ENCODE results near the gene MAST2. TPM values are rescaled to one million over a fixed set of nuclear protein-coding genes. Genes with fewer than 3 reads are reported as not detected.
"Not testable (repeated sequence)": the region's sequence is repeated elsewhere in the genome, so short reads cannot be mapped to it uniquely, and the experiment has no call there.

The MAST2 gene
- total RNA-seq, 4 donors from 2014 or later: 18.8 to 22.2 (median 20.2) TPM

DNA sequence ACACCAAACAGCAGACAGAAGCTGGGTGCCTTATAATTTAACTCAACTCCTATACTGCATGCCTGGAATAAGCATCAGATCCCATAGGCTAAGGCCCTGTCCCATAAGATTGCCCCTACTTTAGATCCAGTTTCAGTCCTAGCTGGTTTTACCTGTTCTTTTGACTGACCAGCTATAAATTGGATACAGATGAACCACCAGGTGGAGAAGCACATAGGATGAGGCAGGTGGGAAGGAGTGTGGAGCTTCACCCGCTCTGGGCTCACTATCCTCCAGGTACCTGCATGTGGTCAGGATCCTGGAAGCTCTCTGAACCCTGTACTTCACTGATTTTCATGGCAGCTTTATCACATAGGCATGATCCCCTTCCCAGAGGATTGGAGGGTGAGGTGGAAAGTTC lies 51.3 kb downstream of the MAST2 start:
- no peak overlapping the region for H3K4me3 ChIP-seq (replicated peaks in 1 of 3)
- H3K4me1 ChIP-seq: no peaks in the 10 kb centered on the region
- H3K9me3 ChIP-seq: no peaks in the 10 kb centered on the region
- no peak overlapping the region for H3K27ac ChIP-seq
- no peaks in the 10 kb centered on the region for H3K36me3 ChIP-seq
- TF ChIP-seq, protein P1, sequence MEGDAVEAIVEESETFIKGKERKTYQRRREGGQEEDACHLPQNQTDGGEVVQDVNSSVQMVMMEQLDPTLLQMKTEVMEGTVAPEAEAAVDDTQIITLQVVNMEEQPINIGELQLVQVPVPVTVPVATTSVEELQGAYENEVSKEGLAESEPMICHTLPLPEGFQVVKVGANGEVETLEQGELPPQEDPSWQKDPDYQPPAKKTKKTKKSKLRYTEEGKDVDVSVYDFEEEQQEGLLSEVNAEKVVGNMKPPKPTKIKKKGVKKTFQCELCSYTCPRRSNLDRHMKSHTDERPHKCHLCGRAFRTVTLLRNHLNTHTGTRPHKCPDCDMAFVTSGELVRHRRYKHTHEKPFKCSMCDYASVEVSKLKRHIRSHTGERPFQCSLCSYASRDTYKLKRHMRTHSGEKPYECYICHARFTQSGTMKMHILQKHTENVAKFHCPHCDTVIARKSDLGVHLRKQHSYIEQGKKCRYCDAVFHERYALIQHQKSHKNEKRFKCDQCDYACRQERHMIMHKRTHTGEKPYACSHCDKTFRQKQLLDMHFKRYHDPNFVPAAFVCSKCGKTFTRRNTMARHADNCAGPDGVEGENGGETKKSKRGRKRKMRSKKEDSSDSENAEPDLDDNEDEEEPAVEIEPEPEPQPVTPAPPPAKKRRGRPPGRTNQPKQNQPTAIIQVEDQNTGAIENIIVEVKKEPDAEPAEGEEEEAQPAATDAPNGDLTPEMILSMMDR (IDR thresholded peaks at IDR 0.05): no peak
- TF ChIP-seq POLR2A (IDR thresholded peaks at IDR 0.05): no peak
- 100% methylated on average over 1 of the region's 1 CpG for WGBS, 2 donors
- DNase-seq: no peak
- H3K27me3 ChIP-seq: no peaks in the 10 kb centered on the region
- intact Hi-C loops (cut with DNase I): no loop called here

DNA sequence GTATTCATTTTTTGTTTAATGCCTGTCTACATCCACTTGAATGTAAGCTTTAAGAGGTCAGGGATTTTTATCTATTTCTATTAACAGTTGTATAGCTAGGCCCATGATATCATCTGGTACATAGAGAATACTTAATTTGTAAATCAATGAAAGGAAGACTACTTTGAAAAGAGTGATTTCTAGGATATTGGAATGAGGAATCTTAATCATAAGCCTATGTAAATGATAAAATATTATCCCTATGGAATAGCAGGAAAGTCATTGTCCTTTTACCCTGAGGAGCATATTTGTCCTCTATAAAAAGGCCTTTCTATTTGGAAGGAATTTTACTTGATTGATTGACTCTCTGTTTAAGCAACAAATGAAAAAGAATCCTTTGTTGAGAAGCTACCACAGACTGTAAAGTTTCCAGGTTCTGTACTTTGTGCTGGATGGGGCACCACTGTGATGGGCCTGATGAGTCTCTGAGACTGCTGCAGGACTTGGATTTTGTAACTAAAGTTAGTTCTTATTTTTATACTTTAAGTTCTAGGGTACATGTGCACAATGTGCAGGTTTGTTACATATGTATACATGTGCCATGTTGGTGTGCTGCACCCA lies 53.8 kb downstream of the MAST2 start:
- intact Hi-C loops (cut with DNase I): no loop called here
- H3K27me3 ChIP-seq: no peaks in the 10 kb centered on the region
- no peak overlapping the region for H3K27ac ChIP-seq
- no peaks in the 10 kb centered on the region for H3K9me3 ChIP-seq
- H3K4me1 ChIP-seq: no peaks in the 10 kb centered on the region
- no peak for DNase-seq
- TF ChIP-seq, protein P1 (IDR thresholded peaks at IDR 0.05): no peak
- TF ChIP-seq POLR2A (IDR thresholded peaks at IDR 0.05): no peak
- H3K4me3 ChIP-seq (replicated peaks in 1 of 3): no peak overlapping the region
- no peaks in the 10 kb centered on the region for H3K36me3 ChIP-seq

DNA sequence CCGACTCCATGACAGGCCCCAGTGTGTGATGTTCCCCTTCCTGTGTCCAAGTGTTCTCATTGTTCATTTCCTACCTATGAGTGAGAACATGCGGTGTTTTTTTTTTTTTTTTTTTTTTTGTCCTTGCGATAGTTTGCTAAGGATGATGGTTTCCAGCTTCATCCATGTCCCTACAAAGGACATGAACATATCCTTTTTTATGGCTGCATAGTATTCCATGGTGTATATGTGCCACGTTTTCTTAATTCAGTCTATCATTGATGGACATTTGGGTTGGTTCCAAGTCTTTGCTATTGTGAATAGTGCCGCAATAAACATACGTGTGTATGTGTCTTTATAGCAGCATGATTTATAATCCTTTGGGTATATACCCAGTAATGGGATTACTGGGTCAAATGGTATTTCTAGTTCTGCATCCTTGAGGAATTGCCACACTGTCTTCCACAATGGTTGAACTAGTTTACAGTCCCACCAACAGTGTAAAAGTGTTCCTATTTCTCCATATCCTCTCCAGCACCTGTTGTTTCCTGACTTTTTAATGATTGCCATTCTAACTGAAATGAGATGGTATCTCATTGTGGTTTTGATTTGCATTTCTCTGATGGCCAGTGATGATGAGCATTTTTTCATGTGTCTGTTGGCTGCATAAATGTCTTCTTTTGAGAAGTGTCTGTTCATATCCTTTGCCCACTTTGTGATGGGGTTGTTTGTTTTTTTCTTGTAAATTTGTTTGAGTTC lies 54.5 kb downstream of the MAST2 start:
- H3K27ac ChIP-seq; H3K4me1 ChIP-seq; H3K27me3 ChIP-seq; intact Hi-C loops (cut with DNase I); DNase-seq; H3K4me3 ChIP-seq (replicated peaks in 1 of 3); H3K36me3 ChIP-seq; H3K9me3 ChIP-seq: not testable (repeated sequence)
- 92 to 95% methylated on average over 6 of the region's 6 CpGs for WGBS, 2 donors

DNA sequence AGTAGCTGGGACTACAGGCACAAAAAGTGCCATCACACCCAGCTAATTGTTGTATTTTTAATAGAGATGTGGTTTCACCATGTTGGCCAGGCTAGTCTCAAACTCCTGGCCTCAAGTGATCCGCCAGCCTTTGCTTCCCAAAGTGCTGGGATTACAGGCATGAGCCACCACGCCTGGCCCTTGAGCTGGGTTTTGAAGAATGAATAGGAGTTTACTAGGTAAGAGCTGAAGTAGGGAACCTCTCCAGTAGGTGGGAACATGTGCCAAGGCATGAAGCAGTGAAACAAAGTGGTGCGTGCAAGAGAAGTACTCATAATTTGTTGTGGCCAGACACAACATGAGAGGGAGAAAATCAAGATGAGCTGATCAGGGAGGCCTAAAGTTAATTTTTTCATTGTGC lies 55.8 kb downstream of the MAST2 start:
- H3K9me3 ChIP-seq: no peaks in the 10 kb centered on the region
- H3K4me3 ChIP-seq (replicated peaks in 1 of 3): no peak overlapping the region
- no peaks in the 10 kb centered on the region for H3K27me3 ChIP-seq
- H3K36me3 ChIP-seq: no peaks in the 10 kb centered on the region
- no peak for DNase-seq
- WGBS, 2 donors: 96 to 97% methylated on average over 3 of the region's 3 CpGs
- TF ChIP-seq, protein P1 (IDR thresholded peaks at IDR 0.05): no peak
- TF ChIP-seq POLR2A (IDR thresholded peaks at IDR 0.05): no peak
- no peak overlapping the region for H3K27ac ChIP-seq
- no peaks in the 10 kb centered on the region for H3K4me1 ChIP-seq
- intact Hi-C loops (cut with DNase I): no loop called here

DNA sequence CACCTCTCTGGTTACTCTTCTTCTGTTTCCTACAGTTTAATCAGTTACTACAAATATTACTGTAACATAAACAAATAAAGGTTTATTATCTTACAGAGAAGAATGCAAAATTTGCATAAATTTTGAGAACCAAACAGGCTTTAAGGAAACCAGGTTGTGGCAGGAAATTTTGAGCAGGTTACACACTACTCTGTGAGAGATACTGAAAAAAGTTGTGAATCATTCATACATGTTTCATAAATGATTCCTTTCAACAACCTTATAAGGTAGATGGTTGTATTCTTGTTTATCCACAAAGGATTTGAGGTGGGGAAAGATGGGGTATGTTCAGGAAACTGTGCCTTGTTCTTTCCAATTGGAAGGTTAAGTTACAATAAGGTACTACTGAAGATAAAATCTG lies 58.6 kb downstream of the MAST2 start:
- H3K4me1 ChIP-seq: no peaks in the 10 kb centered on the region
- intact Hi-C loops (cut with DNase I): no loop called here
- DNase-seq: no peak
- TF ChIP-seq, protein P1 (IDR thresholded peaks at IDR 0.05): no peak
- no peak for TF ChIP-seq POLR2A (IDR thresholded peaks at IDR 0.05)
- H3K27me3 ChIP-seq: no peaks in the 10 kb centered on the region
- H3K27ac ChIP-seq: no peak overlapping the region
- no peaks in the 10 kb centered on the region for H3K36me3 ChIP-seq
- H3K4me3 ChIP-seq (replicated peaks in 1 of 3): no peak overlapping the region
- H3K9me3 ChIP-seq: no peaks in the 10 kb centered on the region
